B cell (primary cell): ENCODE results near the gene SCRN2. TPM values are rescaled to one million over a fixed set of nuclear protein-coding genes. Genes with fewer than 3 reads are reported as not detected.
A peak's percentile ranks its signal among the peaks of the same experiment; 100 is the strongest.

ENCODE experiments used
- ATAC-seq: fragments of 200-7000 bp; cut with Tn5 transposase; one replicate; pipeline ENCODE4 v1.10.0; 2021; ENCODE audit warnings: low read depth, mild to moderate bottlenecking, moderate number of reproducible peaks, moderate library complexity
- CTCF ChIA-PET: fragments of 350-600 bp; sonication (Branson Sonifier 250); formaldehyde crosslinking; loops from one replicate; lab custom pipeline; 2021; ENCODE audit warnings: antibody characterized with exemption, inconsistent platforms; lab: Charles Lee
- POLR2A ChIA-PET: fragments of 350-600 bp; sonication (Branson Sonifier 250); formaldehyde crosslinking; loops from one replicate; lab custom pipeline; 2021; ENCODE audit warnings: antibody characterized with exemption; lab: Charles Lee
- DNase-seq: peaks from one replicate; pipeline ENCODE4 v3.0.0; 2013
- H2AFZ ChIP-seq: 2 replicates; pipeline ENCODE4 v1.6.1; 2012; ENCODE audit warnings: mild to moderate bottlenecking, low read depth, low read length; ENCODE audit not compliant: insufficient read depth, poor library complexity, severe bottlenecking
- H3K27ac ChIP-seq, 2 donors: 1 replicate in 1 of 2; 2 replicates in 1 of 2; pipeline ENCODE4 v1.5.1; 2012 to 2013; ENCODE audit warnings: low read length in 2 of 2, mild to moderate bottlenecking in 2 of 2, moderate library complexity in 1 of 2
- H3K27me3 ChIP-seq, 4 experiments: fragments of 200-600 bp in 1 of 4; sonication (generic) in 1 of 4; replicated peaks in 1 of 4; 1 replicate in 2 of 4; 2 replicates in 2 of 4; pipeline versions ENCODE4 v1.6.1 to v1.7.0; 2013 to 2016; ENCODE audit warnings: low read length in 3 of 4, mild to moderate bottlenecking in 2 of 4, mixed read lengths in 1 of 4, moderate library complexity in 1 of 4; ENCODE audit not compliant: insufficient read depth in 4 of 4, control insufficient read depth in 3 of 4; ENCODE audit errors: control extremely low read depth in 1 of 4
- H3K36me3 ChIP-seq, 2 experiments: replicated peaks in 1 of 2; 1 replicate in 1 of 2; 2 replicates in 1 of 2; pipeline versions ENCODE4 v1.6.1 to v1.7.1; 2013; ENCODE audit warnings: low read length in 1 of 2; ENCODE audit not compliant: insufficient read depth in 2 of 2, control insufficient read depth in 1 of 2; ENCODE audit errors: control extremely low read depth in 1 of 2, extremely low read depth in 1 of 2
- H3K4me1 ChIP-seq, 2 donors: fragments of 200-600 bp in 1 of 2; sonication (generic) in 1 of 2; 1 replicate in 1 of 2; 2 replicates in 1 of 2; pipeline versions ENCODE4 v1.5.1 to v1.6.1; 2013 to 2017; ENCODE audit warnings: low read length in 2 of 2; ENCODE audit not compliant: control insufficient read depth in 2 of 2, insufficient read depth in 2 of 2
- H3K4me2 ChIP-seq: replicated peaks from 2 replicates; pipeline ENCODE3; 2012; ENCODE audit warnings: mild to moderate bottlenecking, low read depth, low read length; ENCODE audit not compliant: poor library complexity, severe bottlenecking
- H3K4me3 ChIP-seq, 5 experiments: fragments of 200-600 bp in 1 of 5; sonication (generic) in 1 of 5; 1 replicate in 3 of 5; 2 replicates in 2 of 5; pipeline versions ENCODE4 v1.5.1 to v1.7.0; 2011 to 2016; ENCODE audit warnings: low read length in 4 of 5, mild to moderate bottlenecking in 4 of 5, low read depth in 2 of 5, control low read depth in 1 of 5, moderate library complexity in 1 of 5; ENCODE audit not compliant: insufficient read depth in 1 of 5; ENCODE audit errors: control extremely low read depth in 1 of 5, extremely low read depth in 1 of 5
- H3K79me2 ChIP-seq: fragments of 200-600 bp; sonication (generic); one replicate; pipeline ENCODE4 v1.6.0; 2016; ENCODE audit warnings: low read length; ENCODE audit not compliant: control insufficient read depth, insufficient read depth
- H3K9ac ChIP-seq: fragments of 200-600 bp; sonication (generic); 2 replicates; pipeline ENCODE4 v1.6.1; 2017; ENCODE audit warnings: mild to moderate bottlenecking, low read length, moderate library complexity
- H3K9me3 ChIP-seq, 3 donors: one replicate each; pipeline versions ENCODE4 v1.6.1 to v1.7.1; 2013; ENCODE audit warnings: low read length in 2 of 3; ENCODE audit not compliant: control insufficient read depth in 2 of 3, insufficient read depth in 1 of 3; ENCODE audit errors: control extremely low read depth in 1 of 3
- H4K20me1 ChIP-seq: 2 replicates; pipeline ENCODE4 v1.6.0; 2012; ENCODE audit warnings: mild to moderate bottlenecking, low read length; ENCODE audit not compliant: insufficient read depth, control insufficient read depth, poor library complexity, severe bottlenecking
- H3K27ac Mint-ChIP-seq: one replicate; pipeline ENCODE4 v1.8.0; 2021; ENCODE audit warnings: mixed read lengths
- H3K27me3 Mint-ChIP-seq: one replicate; pipeline ENCODE4 v1.8.0; 2021; ENCODE audit warnings: mixed read lengths
- H3K4me1 Mint-ChIP-seq: one replicate; pipeline ENCODE4 v1.8.0; 2021; ENCODE audit warnings: mixed read lengths
- H3K4me3 Mint-ChIP-seq: one replicate; pipeline ENCODE4 v1.8.0; 2021; ENCODE audit warnings: mixed read lengths
- H3K9me3 Mint-ChIP-seq: one replicate; pipeline ENCODE4 v1.8.0; 2022; ENCODE audit warnings: mixed read lengths; ENCODE audit not compliant: insufficient read depth
- CTCF ChIP-seq: fragments of 200-600 bp; IDR thresholded peaks from one replicate; pipeline ENCODE4 v1.8.0; 2022; ENCODE audit warnings: antibody characterized with exemption, mild to moderate bottlenecking
- EZH2 ChIP-seq: IDR thresholded peaks from 2 replicates; pipeline ENCODE4 v1.6.1; 2012; ENCODE audit warnings: borderline replicate concordance, low read depth, mild to moderate bottlenecking, moderate library complexity, low read length; ENCODE audit not compliant: insufficient read depth, poor library complexity, severe bottlenecking
- WGBS: methylation state at CpG from one replicate; pipeline ENCODE4 v1.1.5; 2013; ENCODE audit warnings: missing lambda C conversion rate; ENCODE audit not compliant: insufficient coverage; 5-methylcytosine and 5-hydroxymethylcytosine counted together
- intact Hi-C: fragments of 100-400 bp; cut with micrococcal nuclease; formaldehyde crosslinking; loops from one replicate; pipeline ENCODE4 v1.10.0; 2022
- polyA plus RNA-seq: library from polyadenylated mRNA; depleted of rRNA; stranded (reverse); fragments of >200 nt; gene quantifications from 2 replicates; pipeline ENCODE4 v1.2.3, GENCODE V29; 2012
- total RNA-seq, 2 donors: library from RNA; stranded (reverse); fragments of 120-200 nt in 1 of 2; gene quantifications; 1 replicate in 1 of 2; 2 replicates in 1 of 2; pipeline versions ENCODE4 v1.2.3 to v1.2.4, GENCODE V29; 2013 to 2022

SCRN2 gene
- total and polyA plus RNA-seq, 2 donors (not counting 1 experiment from before 2014, with no cell fraction given): 47.8 to 71.9 TPM

GRCh38 chr17:47843391-47843730 is 2.3 kb upstream of the SCRN2 start:
- DNase-seq: no peak
- no peaks in the 10 kb centered on the region for H3K9me3 Mint-ChIP-seq
- no peak overlapping the region for H3K4me3 ChIP-seq
- peaks cover 30 to 32% of the 10 kb centered on the region in 2 donors for H3K4me1 ChIP-seq
- ChIA-PET POLR2A (interaction anchor here (1.0 to 1.3 kb wide), 2 partner anchors 48 to 52 kb away, joined by 7 to 8 read pairs; no protein-coding TSS in a partner anchor), CTCF (interaction anchor here (1.1 to 19.9 kb wide), 6 partner anchors 12 to 98 kb away, joined by 3 to 436 read pairs (median 4); partner anchors contain the start of genes LRRC46, MRPL10, OSBPL7 and PNPO)
- H3K79me2 ChIP-seq: peaks cover 11% of the 10 kb centered on the region
- peaks cover 0 to 3% of the 10 kb centered on the region in 2 experiments for H3K36me3 ChIP-seq
- H3K27me3 ChIP-seq: peaks cover 0 to 47% (median 29%) of the 10 kb centered on the region in 4 experiments
- H2AFZ ChIP-seq: no peak overlapping the region
- TF ChIP-seq CTCF: peak; percentile 13
- no peak for TF ChIP-seq EZH2
- H3K4me2 ChIP-seq: no peak overlapping the region
- H3K4me3 Mint-ChIP-seq: no peak overlapping the region
- H3K27ac ChIP-seq: no peak overlapping the region
- no peak overlapping the region for H3K9ac ChIP-seq
- peaks cover 33% of the 10 kb centered on the region for H3K4me1 Mint-ChIP-seq
- WGBS: 68% methylated on average over 3 of the region's 6 CpGs
- H3K9me3 ChIP-seq: peaks cover 0 to 9% (median 0%) of the 10 kb centered on the region in 3 donors
- ATAC-seq: no peak
- no peak overlapping the region for H3K27ac Mint-ChIP-seq
- H4K20me1 ChIP-seq: no peaks in the 10 kb centered on the region
- intact Hi-C loops: no loop called here
- peaks cover 36% of the 10 kb centered on the region for H3K27me3 Mint-ChIP-seq
